ENCODE measurements around the gene SPATA22.

DNA sequence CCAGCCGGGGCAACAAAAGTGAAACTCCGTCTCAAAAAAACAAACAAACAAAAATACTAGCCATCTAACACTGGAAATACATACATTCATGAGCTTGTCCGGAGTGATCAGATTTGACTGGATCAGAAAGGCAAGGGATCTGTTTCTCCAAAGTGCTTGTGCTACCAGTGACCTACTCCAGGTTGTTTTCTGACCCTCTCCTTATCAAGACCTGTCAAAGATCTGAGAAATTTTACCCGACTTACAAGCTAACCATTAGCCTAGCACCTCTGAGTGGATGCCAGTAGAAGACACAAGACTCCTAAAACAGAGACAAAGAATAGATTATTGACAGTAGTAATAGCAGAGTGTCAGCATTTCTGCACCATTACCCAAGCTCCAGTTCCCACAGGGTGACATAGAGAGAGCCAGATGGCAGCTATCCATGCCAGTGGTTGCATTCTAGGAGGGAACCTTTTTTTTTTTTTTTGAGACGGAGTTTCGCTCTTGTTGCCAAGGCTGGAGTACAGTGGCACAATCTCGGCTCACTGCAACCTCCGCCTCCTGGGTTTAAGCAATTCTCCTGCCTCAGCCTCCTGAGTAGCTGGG is 14.0 kb upstream of the SPATA22 start:
- TF ChIP-seq, protein P1, sequence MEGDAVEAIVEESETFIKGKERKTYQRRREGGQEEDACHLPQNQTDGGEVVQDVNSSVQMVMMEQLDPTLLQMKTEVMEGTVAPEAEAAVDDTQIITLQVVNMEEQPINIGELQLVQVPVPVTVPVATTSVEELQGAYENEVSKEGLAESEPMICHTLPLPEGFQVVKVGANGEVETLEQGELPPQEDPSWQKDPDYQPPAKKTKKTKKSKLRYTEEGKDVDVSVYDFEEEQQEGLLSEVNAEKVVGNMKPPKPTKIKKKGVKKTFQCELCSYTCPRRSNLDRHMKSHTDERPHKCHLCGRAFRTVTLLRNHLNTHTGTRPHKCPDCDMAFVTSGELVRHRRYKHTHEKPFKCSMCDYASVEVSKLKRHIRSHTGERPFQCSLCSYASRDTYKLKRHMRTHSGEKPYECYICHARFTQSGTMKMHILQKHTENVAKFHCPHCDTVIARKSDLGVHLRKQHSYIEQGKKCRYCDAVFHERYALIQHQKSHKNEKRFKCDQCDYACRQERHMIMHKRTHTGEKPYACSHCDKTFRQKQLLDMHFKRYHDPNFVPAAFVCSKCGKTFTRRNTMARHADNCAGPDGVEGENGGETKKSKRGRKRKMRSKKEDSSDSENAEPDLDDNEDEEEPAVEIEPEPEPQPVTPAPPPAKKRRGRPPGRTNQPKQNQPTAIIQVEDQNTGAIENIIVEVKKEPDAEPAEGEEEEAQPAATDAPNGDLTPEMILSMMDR (IDR thresholded peaks at IDR 0.05) = no peak
- no peak for TF ChIP-seq EP300 (IDR thresholded peaks at IDR 0.05)
